K562 (cell line): ENCODE data around the gene RBM18. TPM values are rescaled to one million over a fixed set of nuclear protein-coding genes. Genes with fewer than 3 reads are reported as not detected.

Experiments used
- ATAC-seq: fragments of 200-7000 bp; cut with Tn5 transposase; 3 replicates; pipeline ENCODE4 v1.9.1; 2020; ENCODE audit warnings: moderate library complexity
- BruUV-seq: library from RNA; stranded (reverse); fragments of 400-500 nt; replicated peaks from 2 replicates; lab custom pipeline; 2021; lab: Mats Ljungman, UMichigan
- CTCF ChIA-PET: fragments of 300-600 bp; formaldehyde crosslinking; extraction: SDS; loops from one replicate; lab custom pipeline; 2021; ENCODE audit warnings: low intra/inter-chr PET ratio; lab: Yijun Ruan, JAX
- POLR2A ChIA-PET: fragments of 300-600, 350-650 bp; sonication (Branson Sonifier 250); formaldehyde crosslinking; extraction: SDS; loops from one replicate; lab custom pipeline; 2021; ENCODE audit warnings: antibody characterized with exemption, inconsistent platforms; lab: Yijun Ruan, JAX
- DNase-seq, 4 experiments: peaks; one replicate each; pipeline versions ENCODE4 v3.0.0 to v3.0.0-alpha.2; 2011 to 2018; ENCODE audit warnings: low spot score in 3 of 4, mixed read lengths in 3 of 4; ENCODE audit errors: extremely low read depth in 1 of 4
- FAIRE-seq: peaks from 2 replicates; lab custom pipeline; 2011; peaks lifted over from hg19 to GRCh38; lab: Jason Lieb, UNC
- H2AFZ ChIP-seq: 2 replicates; pipeline ENCODE4 v1.6.0; 2011; ENCODE audit warnings: low read depth, low read length, control low read depth, inconsistent platforms
- H3K27ac ChIP-seq: fragments of 200-600 bp; 3 replicates; pipeline ENCODE4 v1.8.0; 2011; ENCODE audit warnings: low read depth, mild to moderate bottlenecking, control low read depth, inconsistent platforms, low read length, moderate library complexity, mixed read lengths; ENCODE audit errors: extremely low read depth
- H3K27me3 ChIP-seq, 2 experiments: fragments of 300-600 bp in 1 of 2; 2 replicates in 1 of 2; 3 replicates in 1 of 2; pipeline versions ENCODE4 v1.6.0 to v1.8.0; 2011; ENCODE audit warnings: inconsistent platforms in 2 of 2, low read length in 2 of 2, mild to moderate bottlenecking in 1 of 2, mixed read lengths in 1 of 2, moderate library complexity in 1 of 2; ENCODE audit not compliant: control insufficient read depth in 2 of 2, insufficient read depth in 2 of 2
- H3K36me3 ChIP-seq: fragments of 300-600 bp; 3 replicates; pipeline ENCODE4 v1.8.0; 2011; ENCODE audit warnings: mild to moderate bottlenecking, low read length, inconsistent platforms; ENCODE audit not compliant: control insufficient read depth, insufficient read depth
- H3K4me1 ChIP-seq, 2 experiments: fragments of 200-600 bp in 1 of 2; replicated peaks in 1 of 2; 2 replicates in 1 of 2; 3 replicates in 1 of 2; pipeline versions ENCODE4 v1.5.1 to v1.8.0; 2011; ENCODE audit warnings: inconsistent platforms in 2 of 2, low read length in 2 of 2, mild to moderate bottlenecking in 1 of 2, mixed read lengths in 1 of 2, moderate library complexity in 1 of 2; ENCODE audit not compliant: control insufficient read depth in 2 of 2, insufficient read depth in 2 of 2
- H3K4me2 ChIP-seq: 2 replicates; pipeline ENCODE4 v1.6.1; 2011; ENCODE audit warnings: low read length, control low read depth, inconsistent platforms, mixed read lengths; ENCODE audit not compliant: insufficient read depth
- H3K4me3 ChIP-seq: fragments of 200-600 bp; sonication (generic), shearing (Covaris generic); 2 replicates; pipeline ENCODE4 v1.5.1; 2016; ENCODE audit warnings: control low read depth, inconsistent platforms
- H3K79me2 ChIP-seq: fragments of 200-600 bp; 3 replicates; pipeline ENCODE4 v1.8.0; 2011; ENCODE audit warnings: low read length, inconsistent platforms; ENCODE audit not compliant: control insufficient read depth, insufficient read depth
- H3K9ac ChIP-seq, 2 experiments: 2 replicates each; pipeline versions ENCODE4 v1.6.0 to v1.6.1; 2011; ENCODE audit warnings: low read depth in 2 of 2, low read length in 2 of 2, control low read depth in 1 of 2, inconsistent platforms in 1 of 2, mild to moderate bottlenecking in 1 of 2, mixed read lengths in 1 of 2; ENCODE audit not compliant: insufficient read depth in 1 of 2
- H3K9me1 ChIP-seq: one replicate; pipeline ENCODE4 v1.6.0; 2011; ENCODE audit warnings: inconsistent platforms, mild to moderate bottlenecking, low read length, moderate library complexity; ENCODE audit not compliant: control insufficient read depth, insufficient read depth
- H3K9me3 ChIP-seq: replicated peaks from 2 replicates; pipeline ENCODE4 v1.5.1; 2011; ENCODE audit warnings: low read depth, low read length, inconsistent platforms; ENCODE audit not compliant: control insufficient read depth, insufficient read depth
- H4K20me1 ChIP-seq: replicated peaks from 2 replicates; pipeline ENCODE4 v1.6.1; 2011; ENCODE audit warnings: low read length, inconsistent platforms, mixed read lengths; ENCODE audit not compliant: control insufficient read depth, insufficient read depth
- GABPA ChIP-seq: fragments of 200-800 bp; sonication (Bioruptor generic); conservative IDR thresholded peaks from 2 replicates; pipeline ENCODE4 v1.6.1; 2016; ENCODE audit warnings: low read depth, missing genetic modification characterization, missing compliant biosample characterization
- GATAD2A ChIP-seq: fragments of 450-650 bp; IDR thresholded peaks from 2 replicates; pipeline ENCODE4 v1.6.1; 2017
- GTF2F1 ChIP-seq: IDR thresholded peaks from 2 replicates; pipeline ENCODE4 v1.6.1; 2011; ENCODE audit warnings: low read depth, low read length, improper control_type of control experiment
- HDAC3 ChIP-seq: fragments of 450-650 bp; IDR thresholded peaks from 2 replicates; pipeline ENCODE4 v1.6.1; 2018; ENCODE audit warnings: borderline replicate concordance, mild to moderate bottlenecking, moderate library complexity; ENCODE audit not compliant: partially characterized antibody
- HEY1 ChIP-seq: fragments of 250-450 bp; sonication (Bioruptor Pico); IDR thresholded peaks from 2 replicates; pipeline ENCODE4 v1.5.0; 2020; ENCODE audit warnings: mild to moderate bottlenecking, moderate library complexity, borderline replicate concordance
- THRAP3 ChIP-seq: fragments of 450-650 bp; IDR thresholded peaks from 2 replicates; pipeline ENCODE4 v1.6.1; 2016; ENCODE audit warnings: mild to moderate bottlenecking, inconsistent platforms, borderline replicate concordance
- WGBS: fragments of 100-300 bp; shearing (Covaris generic); methylation state at CpG from one replicate; pipeline ENCODE4 v1.1.6; 2016; ENCODE audit warnings: low coverage, mixed read lengths; ENCODE audit not compliant: insufficient coverage; ENCODE audit errors: missing lambda C conversion rate; 5-methylcytosine and 5-hydroxymethylcytosine counted together
- in situ Hi-C: fragments of 300-500 bp; cut with MboI; formaldehyde crosslinking; loops from 4 replicates; pipeline ENCODE4 v1.15.0; 2018; ENCODE audit warnings: inconsistent platforms, mixed read lengths
- intact Hi-C: fragments of 100-400 bp; cut with micrococcal nuclease; formaldehyde crosslinking; loops from 2 replicates; pipeline ENCODE4 v1.14.2; 2022
- polyA plus RNA-seq, 8 experiments: library from polyadenylated mRNA; depleted of rRNA in 4 of 8; stranded (reverse) in 5 of 8; unstranded in 3 of 8; fragments of >200 nt; fragmentation: Nextera tagmentation in 2 of 8; fragmentation: Illumina TruSeq in 1 of 8; extraction: Ambion mirVana in 2 of 8; extraction: Trizol in 1 of 8; gene quantifications; 2 replicates each; pipeline versions ENCODE4 v1.2.1 to v1.2.3, GENCODE V29; 2011 to 2014; ENCODE audit warnings: inconsistent platforms in 1 of 8, missing spikeins in 1 of 8
- total RNA-seq, 7 experiments: library from RNA; depleted of rRNA in 6 of 7; stranded (reverse); fragments of >200 nt in 6 of 7; fragmentation: Illumina TruSeq in 2 of 7; extraction: Trizol in 2 of 7; gene quantifications; 2 replicates each; pipeline versions ENCODE4 v1.2.1 to v1.2.3, GENCODE V29; 2011 to 2021; ENCODE audit warnings: low replicate concordance in 1 of 7

Gene RBM18
- total and polyA plus RNA-seq, 9 of the 15 experiments (the other 6 are each of a cell fraction or from before 2014, with no cell fraction given), result 7.9 to 86.3 (median 34.0) TPM

- ATAC-seq, result no peak
- H2AFZ ChIP-seq, result no peak overlapping the region
Measured at GRCh38 chr9:122215663-122216062, 49.0 kb downstream of the RBM18 start.

GRCh38 chr9:122214507-122214906 lies 50.1 kb downstream of the RBM18 start:
- H4K20me1 ChIP-seq, result no peaks in the 10 kb centered on the region
- H3K27ac ChIP-seq, result no peak overlapping the region
- no peaks in the 10 kb centered on the region for H3K9me3 ChIP-seq
- H3K4me2 ChIP-seq, result peak overlapping the region; percentile 90
- ATAC-seq (no peak), FAIRE-seq (no peak), DNase-seq (no peak)
- peaks cover 27% of the 10 kb centered on the region for H3K79me2 ChIP-seq
- H3K36me3 ChIP-seq, result peaks cover 19% of the 10 kb centered on the region; the same call in 1 of the 3 replicates
- H3K9me1 ChIP-seq, result no peaks in the 10 kb centered on the region
- peak overlapping the region; percentile 62 to 85 for H3K9ac ChIP-seq
- CTCF ChIA-PET, result no interaction called here
- TSS peak; percentile 49 for BruUV-seq
- TF ChIP-seq HEY1 (CRISPR knock-in tag), result no peak
- TF ChIP-seq GABPA (tag), result no peak
- TF ChIP-seq GATAD2A, result no peak
- TF ChIP-seq HDAC3, result no peak
- no peak for TF ChIP-seq THRAP3
- 29% methylated on average over 9 of the region's 9 CpGs for WGBS
- H3K27me3 ChIP-seq, result no peaks in the 10 kb centered on the region
- in situ Hi-C loops, result no loop called here
- peaks cover 23 to 32% of the 10 kb centered on the region in 2 experiments; a peak in 4 of 5 replicates for H3K4me1 ChIP-seq
- peak overlapping the region; percentile 58 for H3K4me3 ChIP-seq
- peak overlapping the region; percentile 98 for H2AFZ ChIP-seq
- intact Hi-C loops, result loop anchor here (5.0 kb wide), 1 partner anchor 57 kb away; the partner anchor contains the start of genes MORN5 and NDUFA8
- POLR2A ChIA-PET, result interaction anchor here (0.7 to 1.2 kb wide), 4 partner anchors 9 to 49 kb away, joined by 3 to 4 read pairs (median 3); no protein-coding TSS in a partner anchor

More at GRCh38 chr9:122215663-122216062, 49.0 kb downstream of the RBM18 start:
- H3K9me1 ChIP-seq, result no peaks in the 10 kb centered on the region
- H3K4me1 ChIP-seq, result peaks cover 23 to 37% of the 10 kb centered on the region in 2 experiments; a peak in 4 of 5 replicates
- intact Hi-C loops, result no loop called here
- H3K4me2 ChIP-seq, result no peak overlapping the region
- in situ Hi-C loops, result no loop called here
- BruUV-seq, result no TSS peak
- POLR2A ChIA-PET, result interaction anchor here (0.6 to 0.9 kb wide), 2 partner anchors 23 to 155 kb away, joined by 3 read pairs; partner anchors contain the start of gene PTGS1
- DNase-seq, result no peak
- no peaks in the 10 kb centered on the region for H4K20me1 ChIP-seq
- no peak overlapping the region for H3K27ac ChIP-seq
- H3K9ac ChIP-seq, result no peak overlapping the region; a peak in 1 of 4 replicates
- CTCF ChIA-PET, result no interaction called here
- H3K4me3 ChIP-seq, result no peak overlapping the region
- H3K9me3 ChIP-seq, result peaks cover 2% of the 10 kb centered on the region; the same call in 1 of the 2 replicates
- FAIRE-seq, result no peak
- 100% methylated on average over 1 of the region's 1 CpG for WGBS
- H3K79me2 ChIP-seq, result peaks cover 27% of the 10 kb centered on the region
- no peaks in the 10 kb centered on the region for H3K27me3 ChIP-seq
- H3K36me3 ChIP-seq, result peaks cover 14% of the 10 kb centered on the region; the same call in 1 of the 3 replicates
- TF ChIP-seq GTF2F1, result no peak
